GM18517 (cell line): ENCODE data around the gene CENPP.

ENCODE experiments used
- ATAC-seq: cut with Tn5 transposase; IDR thresholded peaks from one replicate; pipeline ENCODE4 v1.9.1; 2021; ENCODE audit warnings: mild to moderate bottlenecking, moderate library complexity; ENCODE audit not compliant: unreplicated experiment

The CENPP gene

DNA sequence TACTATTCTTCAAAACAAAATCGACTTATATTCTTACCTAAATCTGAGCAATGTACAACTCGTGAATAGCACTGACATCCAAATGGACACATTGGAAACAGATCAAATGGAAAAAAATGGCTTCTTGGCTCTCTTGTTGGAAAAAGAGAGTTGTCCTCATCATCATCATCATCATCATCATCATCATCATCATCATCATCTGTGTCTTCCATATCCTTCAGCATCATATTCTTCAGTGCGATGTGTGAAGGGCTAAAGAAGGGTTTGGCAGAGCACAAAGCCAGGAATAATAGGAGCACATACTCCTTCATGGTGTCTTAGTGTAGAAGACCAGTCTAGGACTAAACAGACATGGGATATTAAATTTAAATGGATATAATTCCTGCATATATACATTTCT is 148.8 kb downstream of the CENPP start:
- ATAC-seq: no peak

DNA sequence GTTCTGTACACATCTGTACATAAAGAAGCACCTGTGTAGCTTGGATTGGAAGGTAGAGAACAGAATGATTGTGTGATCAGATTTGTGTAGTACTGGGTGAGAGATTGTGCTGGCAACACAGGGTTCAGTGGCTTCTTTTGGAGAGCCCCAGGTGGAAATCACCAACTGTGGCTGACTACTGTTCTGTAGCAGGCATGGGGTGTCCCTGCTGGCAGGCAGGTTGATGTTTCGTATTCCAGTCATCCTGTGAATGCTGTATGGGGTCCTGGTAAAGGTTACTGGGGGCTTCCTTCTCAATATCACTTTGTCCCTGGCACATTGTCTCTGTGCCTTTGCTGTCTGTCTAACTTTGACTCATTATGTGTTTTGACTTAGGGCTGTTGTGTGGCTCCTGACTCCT is 151.2 kb downstream of the CENPP start:
- no peak for ATAC-seq

DNA sequence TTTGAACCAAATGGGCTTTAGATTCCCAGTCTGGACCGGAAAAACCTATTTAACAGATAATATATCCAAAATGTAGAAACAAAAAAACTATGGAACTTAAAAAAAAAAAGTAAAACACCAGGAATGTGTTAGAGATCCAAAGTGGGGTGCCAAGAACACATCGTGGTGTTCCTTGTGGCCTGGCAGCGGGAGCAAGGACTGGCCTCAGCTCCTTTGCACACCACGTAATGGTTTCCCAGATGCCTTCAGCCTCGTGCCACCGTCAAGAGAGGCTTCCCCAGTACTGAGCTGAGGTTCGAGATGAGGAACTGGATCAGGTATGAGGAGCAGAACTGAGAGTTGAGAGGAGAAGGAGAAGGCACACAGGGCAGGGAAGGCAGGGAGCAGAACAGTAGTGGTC is 153.0 kb downstream of the CENPP start:
- no peak for ATAC-seq

DNA sequence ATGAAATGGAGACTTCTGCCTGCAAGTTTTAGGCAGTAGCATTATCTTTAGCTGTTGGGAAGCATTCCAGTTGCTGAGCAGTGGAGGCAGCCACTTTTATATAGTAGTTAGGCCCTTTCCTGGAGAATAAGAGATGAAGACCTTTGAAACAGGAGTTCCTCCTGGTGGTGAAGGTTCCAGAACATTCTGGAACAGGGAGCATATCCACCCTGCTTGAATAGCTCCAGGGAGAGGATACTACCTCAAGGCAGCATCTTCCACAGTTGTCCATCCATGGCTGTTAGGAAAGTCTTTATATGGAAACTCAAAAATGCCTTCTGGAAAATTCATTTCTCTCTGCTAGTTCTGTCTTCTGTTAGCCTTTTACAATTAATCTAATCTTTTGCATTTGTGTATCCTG is 153.6 kb downstream of the CENPP start:
- no peak for ATAC-seq

DNA sequence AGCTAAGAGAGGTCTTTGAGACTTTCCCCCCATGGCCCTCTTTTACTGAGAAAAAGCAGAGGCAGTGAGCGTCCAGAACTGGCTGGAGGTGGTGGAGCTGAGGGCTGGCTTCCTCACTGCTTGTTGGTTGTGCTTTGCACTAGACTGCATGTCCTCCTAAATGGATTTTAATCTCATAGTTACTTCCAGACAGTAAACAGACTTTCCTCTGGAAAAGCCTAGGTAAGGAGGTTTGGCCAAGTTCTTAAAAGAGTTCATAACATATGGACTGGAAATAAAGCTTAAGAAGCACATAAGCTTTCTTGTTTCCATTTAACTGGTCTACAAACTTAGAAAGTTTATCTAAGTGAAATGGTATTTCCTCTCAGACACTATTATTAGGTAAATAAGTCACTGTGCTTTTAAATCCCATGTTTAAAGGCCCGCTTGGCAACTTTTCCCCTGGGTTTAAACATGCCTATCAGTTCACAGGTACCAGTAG is 154.6 kb downstream of the CENPP start:
- ATAC-seq: no peak

DNA sequence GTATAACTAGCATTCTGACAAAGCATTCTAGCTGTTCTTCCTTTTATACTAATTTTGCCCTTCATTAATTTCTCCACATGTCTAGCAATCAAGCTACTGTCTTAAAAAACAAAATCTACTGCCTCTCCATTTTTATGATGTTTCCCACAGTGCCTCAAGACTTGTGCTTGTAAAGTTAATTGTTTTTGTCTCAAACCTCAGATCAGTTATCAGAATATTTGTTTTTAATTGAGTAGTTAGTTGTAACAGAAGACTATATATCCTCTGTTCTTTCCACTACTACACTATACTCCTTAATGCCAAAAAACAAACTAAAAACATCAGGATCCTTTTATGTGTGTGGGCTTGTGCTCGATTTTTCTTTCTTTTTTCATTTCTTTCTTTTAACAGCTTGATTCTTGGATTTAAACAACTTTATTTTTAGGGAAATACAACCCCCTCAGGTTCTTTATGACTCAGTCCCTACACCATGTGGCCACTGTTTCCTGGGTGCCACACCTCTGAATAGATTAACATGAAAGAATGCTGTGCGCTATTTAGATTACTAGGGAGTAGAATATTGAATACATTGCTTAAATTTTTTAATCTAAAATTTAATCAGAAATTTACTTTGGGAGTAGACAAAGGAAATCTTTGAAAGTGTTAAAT is 155.4 kb downstream of the CENPP start:
- ATAC-seq: no peak

DNA sequence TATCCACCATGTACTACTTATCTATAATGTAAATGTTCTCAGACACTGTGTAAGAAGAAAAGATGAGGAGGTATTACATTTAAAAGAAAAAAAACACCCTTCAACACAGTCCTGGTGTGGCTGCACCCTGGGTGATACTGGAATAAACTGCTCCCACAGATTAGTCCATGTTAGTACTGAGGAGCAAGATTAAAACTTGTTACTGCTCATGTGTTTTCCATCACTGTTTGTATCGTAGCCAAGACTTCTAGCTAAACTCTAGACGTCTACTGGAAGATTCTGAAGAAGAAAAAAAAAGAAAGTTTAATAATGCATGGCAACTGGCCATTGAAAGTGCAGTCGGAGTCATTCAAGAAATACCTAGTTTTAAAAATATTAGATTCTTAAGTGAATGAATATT is 156.6 kb downstream of the CENPP start, which contains the start of gene ASPN:
TSS of gene ASPN (minus strand) at position 178 of the 400 bp plus-strand sequence.
- ATAC-seq: no peak

DNA sequence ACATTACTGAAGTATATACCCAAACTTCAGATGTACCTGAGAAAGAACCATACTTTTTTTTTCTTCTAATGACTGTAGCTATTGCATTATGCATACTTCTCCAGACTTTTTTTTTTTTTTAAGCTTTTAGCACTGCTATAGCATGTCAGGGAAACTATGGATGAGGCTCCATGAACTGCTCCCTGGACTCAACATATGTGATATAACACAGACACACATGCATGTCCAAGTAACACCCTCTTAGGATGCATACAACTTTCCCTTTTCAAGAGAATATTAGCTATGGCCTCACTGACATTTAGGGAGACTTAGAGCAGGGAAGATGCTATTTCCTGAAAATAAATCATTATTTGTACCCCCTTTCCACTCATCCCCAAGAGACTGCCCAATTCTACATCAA is 157.1 kb downstream of the CENPP start:
- no peak for ATAC-seq

DNA sequence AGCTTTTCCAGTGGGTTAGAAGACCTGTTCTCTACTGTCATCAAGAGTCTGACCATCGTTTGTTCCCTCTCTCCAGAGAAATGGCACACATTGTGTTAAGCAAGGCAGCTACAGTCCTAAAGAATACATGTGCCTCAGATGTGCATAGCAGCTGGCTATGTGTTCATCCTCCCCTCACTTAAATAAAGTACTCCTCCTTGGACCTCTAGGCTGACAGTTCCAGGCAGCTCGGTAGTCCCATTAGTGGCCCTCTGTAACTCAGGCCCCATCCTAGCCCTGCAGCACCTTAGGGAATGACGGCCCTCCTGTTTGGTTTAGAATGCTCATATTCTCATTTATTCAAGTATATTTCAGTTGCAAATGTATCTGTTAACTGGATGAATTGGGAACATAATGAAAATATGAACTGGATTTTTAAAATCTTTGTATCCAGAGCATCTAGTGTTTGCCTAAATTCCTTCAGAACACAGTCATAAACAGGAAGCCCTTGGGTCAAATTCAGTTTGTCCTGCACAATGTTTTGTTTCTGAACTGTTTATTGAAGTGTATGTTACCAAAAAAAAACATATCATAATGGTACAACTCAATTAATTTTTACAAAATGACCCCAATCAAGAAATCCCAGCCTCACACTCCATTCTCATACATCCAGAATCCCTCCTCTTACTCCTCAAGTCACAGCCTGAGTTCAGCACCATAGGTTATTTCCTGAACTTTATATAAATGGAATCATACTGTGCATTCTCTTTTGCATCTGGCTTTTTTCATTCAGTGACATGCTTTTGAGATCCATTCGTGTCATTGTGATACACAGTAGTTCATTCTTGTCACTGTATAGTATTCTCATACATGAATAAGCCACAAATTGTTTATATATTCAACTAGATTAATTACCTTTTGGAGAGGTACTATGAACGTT is 158.1 kb downstream of the CENPP start:
- no peak for ATAC-seq

DNA sequence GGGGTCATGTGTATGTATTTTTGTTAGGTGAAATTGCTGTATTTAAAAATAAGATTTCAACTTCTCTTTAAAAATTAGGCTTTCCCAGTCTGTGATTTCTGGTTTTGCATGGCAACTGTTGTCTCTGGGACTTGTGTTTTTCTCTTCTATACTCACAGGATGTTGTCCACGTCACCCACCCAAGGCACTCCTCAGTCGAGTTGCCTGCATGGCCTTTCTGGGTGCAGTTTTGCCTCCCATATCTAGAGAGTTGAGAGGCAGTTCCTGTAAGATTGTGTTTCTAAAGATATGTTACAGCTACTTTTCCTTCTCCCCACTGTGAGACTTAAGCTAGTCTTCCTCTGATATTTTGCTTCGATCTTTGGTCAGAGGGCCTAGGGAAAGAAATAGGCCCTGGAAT is 158.8 kb downstream of the CENPP start:
- no peak for ATAC-seq

DNA sequence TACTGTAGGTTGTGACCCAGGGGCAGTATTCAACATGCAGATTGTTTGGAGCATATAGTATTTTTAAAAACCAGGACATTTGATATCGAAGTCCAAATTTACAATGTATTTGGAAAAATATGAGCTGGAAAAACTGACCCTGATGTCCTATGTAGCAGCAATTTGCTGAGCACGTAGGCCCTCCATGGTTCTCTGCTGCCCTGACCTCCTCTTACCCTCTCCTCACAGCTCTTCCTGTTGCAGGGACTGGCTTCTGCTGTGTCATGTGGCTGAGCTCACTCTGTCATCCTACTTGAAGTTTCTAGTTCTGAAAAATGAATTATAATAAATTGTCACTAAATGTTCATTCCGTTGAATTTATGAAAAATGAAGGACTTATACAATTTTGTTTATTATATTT is 160.6 kb downstream of the CENPP start:
- no peak for ATAC-seq

DNA sequence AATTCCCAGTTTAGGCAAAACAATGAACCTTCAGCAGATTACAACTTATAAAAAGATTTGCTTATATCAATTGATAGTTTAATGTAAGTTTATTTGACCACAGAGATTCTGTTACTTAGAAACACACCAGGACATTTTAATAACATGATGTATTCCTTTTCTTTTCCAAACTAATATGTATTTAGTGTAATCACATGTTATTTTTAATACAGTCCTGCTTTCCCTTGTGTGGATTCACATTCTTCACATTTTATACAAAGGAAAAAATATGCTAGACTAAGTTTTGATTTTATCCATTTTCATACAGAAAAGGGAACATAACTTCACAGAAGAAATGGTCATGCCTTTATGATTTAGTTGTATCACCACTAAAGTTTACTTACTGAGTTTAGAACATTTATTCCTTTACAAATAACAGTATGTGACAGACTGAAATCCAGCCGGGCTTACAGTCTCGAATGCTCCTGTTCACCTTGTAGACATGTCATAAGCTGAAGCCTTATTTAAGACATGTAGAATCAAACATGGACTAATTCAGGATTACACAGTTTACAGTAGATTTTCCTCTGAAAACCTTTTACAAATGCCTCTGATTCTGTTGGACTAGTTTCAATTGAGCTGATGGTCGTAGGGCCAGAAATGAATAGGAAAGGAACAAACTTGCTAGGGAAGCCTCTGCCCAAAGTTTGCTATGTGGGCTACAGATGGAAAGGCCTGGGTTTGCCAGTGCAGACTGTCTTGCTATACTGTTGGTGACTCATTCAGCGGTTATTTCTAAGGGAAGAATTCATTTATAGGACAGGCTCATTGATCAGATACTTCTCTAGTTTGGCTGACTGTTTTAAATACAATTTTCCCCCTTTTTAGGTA is 163.2 kb downstream of the CENPP start:
- no peak for ATAC-seq

DNA sequence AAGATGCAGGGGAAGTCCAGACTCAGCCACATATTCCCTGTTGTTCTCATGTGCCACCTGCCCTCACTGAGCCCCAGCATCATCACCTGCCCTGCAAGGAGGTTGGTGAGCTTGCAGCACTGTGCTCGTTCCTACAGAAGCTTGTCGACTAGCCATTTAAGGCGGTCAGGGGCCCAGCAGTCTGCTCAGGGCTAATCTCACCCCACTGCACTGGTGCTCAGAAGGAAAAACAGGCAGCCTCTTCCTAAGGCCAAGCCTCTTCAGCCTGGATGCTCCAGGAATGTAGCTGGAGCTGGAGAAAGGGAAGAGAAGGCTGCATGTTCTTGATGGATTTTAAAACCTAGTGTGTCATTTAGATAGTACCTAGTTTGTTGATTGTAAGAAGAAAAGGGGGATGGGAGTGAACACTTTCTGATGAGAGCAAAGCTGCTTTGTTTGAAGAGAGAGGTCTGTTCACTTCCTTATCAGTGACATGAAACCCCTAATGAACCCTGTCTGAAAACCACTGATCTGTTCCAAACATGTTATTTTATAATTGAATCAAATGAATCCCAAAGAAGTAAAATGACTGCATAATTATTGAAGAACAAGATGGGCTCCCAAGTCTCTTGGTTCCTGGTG is 167.1 kb downstream of the CENPP start:
- no peak for ATAC-seq

DNA sequence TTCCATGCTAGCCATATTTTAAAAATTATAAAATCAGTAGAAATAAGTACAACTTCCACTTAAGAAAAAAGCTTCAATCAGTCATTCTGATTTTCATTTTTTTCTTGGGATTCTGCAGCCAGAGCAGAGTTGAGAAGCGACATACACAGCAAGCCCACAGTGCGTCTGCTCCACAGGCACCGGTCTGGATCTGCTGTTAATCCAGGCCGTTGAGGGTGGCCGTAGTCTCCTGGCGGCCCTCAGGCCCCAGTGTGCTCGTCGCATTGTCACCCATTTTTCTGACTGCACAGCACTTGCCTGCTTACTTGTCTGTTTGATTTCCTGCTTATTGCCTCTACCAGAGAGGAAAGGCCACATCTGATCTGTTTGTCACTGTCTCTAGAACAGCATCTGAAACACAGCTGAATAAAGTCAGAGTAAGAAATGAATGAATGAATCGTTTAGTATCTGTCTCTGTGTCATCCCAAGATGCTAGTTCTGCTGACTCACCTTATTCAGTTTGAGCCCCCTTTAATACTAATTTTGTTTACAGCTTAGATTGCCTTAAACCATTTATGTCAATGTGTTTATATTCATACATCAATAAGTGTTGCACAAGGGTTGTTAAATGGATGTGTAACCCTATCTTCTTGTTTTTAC is 168.1 kb downstream of the CENPP start:
- no peak for ATAC-seq

DNA sequence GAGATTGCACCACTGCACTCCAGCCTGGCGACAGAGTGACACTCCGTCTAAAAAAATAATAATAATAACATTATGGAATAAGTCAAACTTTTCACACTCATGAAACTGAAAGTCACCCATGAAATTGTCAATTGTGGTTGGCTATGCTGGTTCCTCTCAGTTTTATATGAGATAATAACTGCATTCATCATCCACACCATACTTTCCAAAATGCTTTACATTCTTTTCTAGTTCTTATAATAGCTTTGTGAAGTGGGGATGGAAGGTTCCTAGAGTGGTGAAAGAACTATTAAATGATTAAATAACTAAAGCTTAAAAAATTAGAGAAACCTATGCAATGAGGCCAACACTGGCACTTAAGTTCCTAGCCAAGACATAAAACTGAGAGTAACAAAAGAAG is 169.1 kb downstream of the CENPP start:
- ATAC-seq: no peak

DNA sequence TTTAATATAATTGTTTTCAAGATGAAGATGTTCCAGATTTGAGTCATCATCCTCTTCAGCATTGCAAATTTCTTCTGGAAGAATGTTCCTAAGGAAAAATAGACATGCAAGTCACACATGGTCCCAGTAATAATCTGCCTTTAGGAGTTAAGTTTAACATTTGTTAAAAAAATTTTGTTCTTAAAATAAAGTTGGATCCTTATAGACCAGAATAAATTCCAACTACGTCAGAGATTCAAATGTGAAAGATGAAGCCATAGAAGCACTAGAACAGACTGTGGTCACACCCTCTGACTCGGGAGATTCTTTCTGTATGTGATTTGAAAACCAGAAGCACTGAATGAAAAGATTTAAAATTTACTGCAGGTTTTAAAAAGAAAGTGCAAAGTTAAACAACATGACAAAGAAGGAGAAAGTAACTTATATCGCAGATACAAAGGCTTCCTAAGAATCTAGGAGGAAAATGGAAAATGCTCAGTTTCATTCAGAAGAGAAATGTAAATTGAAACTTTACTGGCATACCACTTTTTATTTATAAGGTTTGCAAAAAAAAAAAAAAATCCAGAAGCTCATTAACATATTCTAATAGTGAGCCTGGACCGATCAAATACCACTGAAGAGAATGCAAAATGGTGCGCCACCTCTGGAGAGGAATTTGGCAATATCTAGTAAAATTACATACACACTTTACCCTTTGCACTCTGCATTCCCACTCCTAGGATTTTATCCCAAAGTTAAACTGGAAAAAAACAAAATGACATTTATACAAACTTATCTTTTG is 170.8 kb downstream of the CENPP start:
- ATAC-seq: no peak

DNA sequence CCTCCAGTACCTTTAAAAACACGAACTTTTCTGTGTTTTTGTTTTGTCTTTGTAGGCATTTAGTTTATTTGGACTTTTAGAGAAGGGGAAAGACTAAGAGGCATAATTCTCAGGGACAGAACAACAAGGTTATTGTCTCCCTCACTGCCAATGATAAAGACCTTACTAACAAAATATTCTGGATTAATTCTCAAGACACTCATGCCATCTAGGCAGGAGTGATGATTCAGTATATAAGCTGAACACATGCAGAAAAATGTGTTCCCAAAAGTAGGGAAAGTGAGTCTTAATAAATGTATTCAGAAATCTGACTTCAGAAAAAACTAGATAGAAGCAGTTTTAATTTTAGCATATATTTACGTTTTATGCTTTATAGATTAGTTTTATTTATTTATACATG is 173.9 kb downstream of the CENPP start:
- no peak for ATAC-seq

DNA sequence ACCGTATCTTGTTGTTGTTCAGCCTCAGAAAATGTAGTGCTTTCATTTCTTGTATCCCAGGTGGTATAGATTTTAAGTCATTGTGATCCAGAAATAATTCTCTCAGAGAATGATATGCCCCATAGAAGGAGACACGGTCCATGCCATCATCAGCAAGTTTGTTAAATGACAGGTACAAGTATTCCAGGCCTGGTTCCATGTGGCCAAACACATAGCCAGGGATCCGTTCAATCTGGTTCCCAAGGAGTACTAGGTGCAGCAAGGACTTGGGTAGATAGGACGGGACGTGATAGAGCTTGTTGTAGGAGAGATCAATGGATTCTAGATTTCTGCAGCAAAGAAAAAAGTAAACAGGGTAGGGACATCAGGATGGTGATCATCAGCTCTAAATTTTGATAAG is 175.0 kb downstream of the CENPP start:
- no peak for ATAC-seq

DNA sequence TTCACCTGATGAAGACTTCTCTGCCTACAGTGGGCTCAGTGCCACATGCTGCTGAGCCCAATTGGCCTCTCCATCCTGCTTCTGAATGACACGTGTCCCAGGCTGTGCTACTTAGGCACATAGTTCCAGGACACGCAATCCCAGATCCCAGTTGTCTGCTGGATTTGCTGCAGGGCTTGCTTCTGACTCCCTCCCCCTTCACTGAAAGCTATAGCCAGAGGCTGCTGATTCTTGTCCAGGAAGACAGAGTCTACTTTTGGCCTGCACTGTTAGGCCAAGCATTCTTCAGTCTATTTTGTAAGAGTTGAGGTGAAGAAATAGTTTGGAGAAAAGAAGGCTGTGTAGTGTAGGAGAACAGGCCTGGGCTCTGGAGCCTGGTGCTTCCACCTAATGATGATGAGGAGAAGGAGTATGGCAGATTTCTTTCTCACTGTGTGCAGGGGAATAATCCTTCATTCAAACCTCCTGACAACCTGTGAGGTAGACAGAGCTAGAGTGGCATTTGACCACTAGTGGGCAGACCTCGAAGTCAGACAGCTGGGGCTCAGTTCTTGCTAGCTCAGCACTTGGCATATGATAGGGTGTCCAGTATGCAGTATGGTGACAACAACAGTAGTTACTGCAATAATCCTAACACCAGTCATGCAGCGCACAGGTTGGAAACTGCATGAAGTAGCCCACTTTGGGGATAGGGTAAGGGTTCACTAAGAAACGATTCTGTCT is 176.1 kb downstream of the CENPP start:
- ATAC-seq: no peak
